Loucy (cell line): ENCODE data around the gene C1RL.

ENCODE experiments used
- CTCF ChIP-seq: fragments of 200-600 bp; sonication (generic); conservative IDR thresholded peaks from 2 replicates; pipeline ENCODE4 v1.5.1; 2014; ENCODE audit warnings: mild to moderate bottlenecking, antibody characterized with exemption, low read length
- EZH2phosphoT487 ChIP-seq: fragments of 200-600 bp; IDR thresholded peaks from 2 replicates; pipeline ENCODE4 v1.6.1; 2018; ENCODE audit warnings: antibody characterized with exemption, mild to moderate bottlenecking, moderate library complexity, borderline replicate concordance

GRCh38 chr12:7151532-7151931 lies 42.5 kb upstream of the C1RL start:
- no peak for TF ChIP-seq CTCF
- TF ChIP-seq EZH2phosphoT487, result no peak
